Right lobe of liver (tissue), 6 donors: ENCODE data around the gene EGLN2. TPM values are rescaled to one million over a fixed set of nuclear protein-coding genes. Genes with fewer than 3 reads are reported as not detected.
A peak's percentile ranks its signal among the peaks of the same experiment; 100 is the strongest.

ENCODE experiments used
- ATAC-seq, 4 donors: fragments of 200-7000 bp; cut with Tn5 transposase; one replicate each; pipeline ENCODE4 v1.9.1; 2020; ENCODE audit warnings: mild to moderate bottlenecking in 4 of 4, moderate library complexity in 4 of 4
- DNase-seq, 3 donors: peaks; one replicate each; pipeline ENCODE4 v3.0.0-alpha.2; 2020
- H3K27ac ChIP-seq, 3 donors: fragments of 200-600 bp; one replicate each; pipeline ENCODE4 v1.8.0; 2022
- H3K27me3 ChIP-seq, 2 donors: fragments of 200-600 bp; one replicate each; pipeline ENCODE4 v1.8.0; 2022
- H3K36me3 ChIP-seq, 4 donors: fragments of 200-600 bp; sonication (generic) in 1 of 4; one replicate each; pipeline versions ENCODE4 v1.5.1 to v1.8.0; 2017 to 2022; ENCODE audit warnings: control low read depth in 1 of 4
- H3K4me1 ChIP-seq, 4 donors: fragments of 200-600 bp; sonication (generic) in 1 of 4; one replicate each; pipeline versions ENCODE4 v1.5.1 to v1.8.0; 2017 to 2022; ENCODE audit warnings: control low read depth in 1 of 4
- H3K4me3 ChIP-seq, 3 donors: fragments of 200-600 bp; one replicate each; pipeline ENCODE4 v1.8.0; 2022
- H3K9me3 ChIP-seq, 4 donors: fragments of 200-600 bp; sonication (generic) in 1 of 4; one replicate each; pipeline versions ENCODE4 v1.5.1 to v1.8.0; 2017 to 2022; ENCODE audit warnings: control low read depth in 1 of 4
- POLR2A ChIP-seq: fragments of 450-650 bp; IDR thresholded peaks from one replicate; pipeline ENCODE4 v1.6.1; 2017; ENCODE audit warnings: antibody characterized with exemption, mild to moderate bottlenecking
- WGBS: methylation state at CpG from one replicate; pipeline ENCODE4 v1.1.6; 2018; ENCODE audit warnings: low coverage, low lambda C conversion rate; ENCODE audit not compliant: insufficient coverage; ENCODE audit errors: missing lambda C conversion rate; 5-methylcytosine and 5-hydroxymethylcytosine counted together
- intact Hi-C, 2 donors: fragments of 100-400 bp; cut with DNase I; formaldehyde crosslinking; loops; one replicate each; pipeline versions ENCODE4 v1.11.2 to v1.14.1; 2022
- total RNA-seq, 6 experiments: library from RNA; depleted of rRNA in 2 of 6; stranded (reverse); fragments of >200 nt in 2 of 6; fragmentation: NEBNext Ultra II Directional in 3 of 6; extraction: Animal tissue kit (Norgen Biotek cat#: 25700) in 3 of 6; gene quantifications; one replicate each; pipeline versions ENCODE4 v1.1.0 to v1.2.4, GENCODE V29; 2016 to 2023
- TF ChIP-seq, protein P1 (sequence below), 4 donors: fragments of 200-600 bp in 3 of 4; fragments of 450-650 bp in 1 of 4; IDR thresholded peaks; one replicate each; pipeline versions ENCODE4 v1.5.1 to v1.8.0; 2016 to 2022; ENCODE audit warnings: antibody characterized with exemption in 4 of 4, mild to moderate bottlenecking in 2 of 4
- donor health status: DM: no; HTN: yes; CAD: no.
- donor health status: DM: no; HTN: no; CAD: no.
- donor health status: DM: no; HTN: no; CAD: no.
- donor health status: DM: no; HTN: yes; CAD: no.
- donor health status: DM: no; HTN: yes; CAD: no.

Gene EGLN2
- total RNA-seq, 6 experiments from 2014 or later, result 34.5 to 47.0 (median 37.4) TPM

GRCh38 chr19:40752257-40752781, 46.7 kb upstream of the EGLN2 start:
- Histone ChIP-seq H3K4me1 (peaks cover 0 to 47% (median 23%) of the 10 kb centered on the region in 4 donors), H3K9me3 (no peaks in the 10 kb centered on the region), H3K36me3 (peaks cover 0 to 14% (median 6%) of the 10 kb centered on the region in 4 donors), H3K4me3 (peak overlapping the region; percentile 59 to 73 (median 66)), H3K27me3 (no peaks in the 10 kb centered on the region), H3K27ac (peak overlapping the region; percentile 84 to 85 (median 85))
- ATAC-seq (no peak), DNase-seq (no peak)
- intact Hi-C loops, result no loop called here
- WGBS, result 50% methylated on average over 9 of the region's 12 CpGs
- TF ChIP-seq POLR2A, result no peak
- TF ChIP-seq, protein P1, sequence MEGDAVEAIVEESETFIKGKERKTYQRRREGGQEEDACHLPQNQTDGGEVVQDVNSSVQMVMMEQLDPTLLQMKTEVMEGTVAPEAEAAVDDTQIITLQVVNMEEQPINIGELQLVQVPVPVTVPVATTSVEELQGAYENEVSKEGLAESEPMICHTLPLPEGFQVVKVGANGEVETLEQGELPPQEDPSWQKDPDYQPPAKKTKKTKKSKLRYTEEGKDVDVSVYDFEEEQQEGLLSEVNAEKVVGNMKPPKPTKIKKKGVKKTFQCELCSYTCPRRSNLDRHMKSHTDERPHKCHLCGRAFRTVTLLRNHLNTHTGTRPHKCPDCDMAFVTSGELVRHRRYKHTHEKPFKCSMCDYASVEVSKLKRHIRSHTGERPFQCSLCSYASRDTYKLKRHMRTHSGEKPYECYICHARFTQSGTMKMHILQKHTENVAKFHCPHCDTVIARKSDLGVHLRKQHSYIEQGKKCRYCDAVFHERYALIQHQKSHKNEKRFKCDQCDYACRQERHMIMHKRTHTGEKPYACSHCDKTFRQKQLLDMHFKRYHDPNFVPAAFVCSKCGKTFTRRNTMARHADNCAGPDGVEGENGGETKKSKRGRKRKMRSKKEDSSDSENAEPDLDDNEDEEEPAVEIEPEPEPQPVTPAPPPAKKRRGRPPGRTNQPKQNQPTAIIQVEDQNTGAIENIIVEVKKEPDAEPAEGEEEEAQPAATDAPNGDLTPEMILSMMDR (IDR thresholded peaks at IDR 0.05), result no peak

- ATAC-seq (peak; percentile 18 to 44 (median 30)), DNase-seq (peak; percentile 53 to 79 (median 74))
- 26% methylated on average over 9 of the region's 9 CpGs for WGBS
- intact Hi-C loops, result no loop called here
- TF ChIP-seq, protein P1 (IDR thresholded peaks at IDR 0.05), result no peak
- TF ChIP-seq POLR2A, result peak; percentile 18
- no peaks in the 10 kb centered on the region for H3K9me3 ChIP-seq
- peaks cover 6 to 38% (median 21%) of the 10 kb centered on the region in 4 donors for H3K36me3 ChIP-seq
- peak overlapping the region; percentile 21 to 32 (median 26) for H3K4me3 ChIP-seq
- H3K27me3 ChIP-seq, result no peaks in the 10 kb centered on the region
- H3K4me1 ChIP-seq, result peaks cover 0 to 39% (median 17%) of the 10 kb centered on the region in 4 donors
- H3K27ac ChIP-seq, result peak overlapping the region; percentile 66 to 84 (median 68)
Observed at GRCh38 chr19:40754611-40755247, 44.3 kb upstream of the EGLN2 start.

DNA sequence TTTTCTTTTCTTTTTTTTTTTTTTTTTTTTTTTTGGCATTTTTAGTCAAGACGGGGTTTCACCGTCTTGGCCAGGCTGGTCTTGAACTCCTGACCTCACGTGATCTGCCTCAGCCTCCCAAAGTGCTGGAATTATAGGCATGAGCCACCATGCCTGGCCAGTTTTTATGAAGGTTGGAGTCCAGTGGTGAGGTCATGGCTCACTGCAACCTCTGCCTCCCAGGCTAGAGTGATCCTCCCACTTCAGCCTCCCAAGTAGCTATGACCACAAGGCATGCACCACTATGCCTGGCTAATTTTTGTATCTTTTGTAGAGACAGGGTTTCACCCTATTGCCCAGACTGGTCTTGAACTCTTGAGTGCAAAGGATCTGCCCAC, 43.8 kb upstream of the EGLN2 start:
- Histone ChIP-seq H3K4me1 (peaks cover 0 to 39% (median 17%) of the 10 kb centered on the region in 4 donors), H3K4me3 (peak overlapping the region in 2 of 3 donors; percentile 21 to 32), H3K27ac (peak overlapping the region; percentile 66 to 84 (median 68)), H3K9me3 (no peaks in the 10 kb centered on the region), H3K36me3 (peaks cover 6 to 43% (median 25%) of the 10 kb centered on the region in 4 donors), H3K27me3 (no peaks in the 10 kb centered on the region)
- no CpG with 5 or more reads among the region's 3 CpGs for WGBS
- intact Hi-C loops, result no loop called here
- DNase-seq (no peak), ATAC-seq (no peak)
- TF ChIP-seq, protein P1 (IDR thresholded peaks at IDR 0.05), result no peak
- no peak for TF ChIP-seq POLR2A

- Histone ChIP-seq H3K4me3 (no peak overlapping the region), H3K27ac (no peak overlapping the region), H3K27me3 (no peaks in the 10 kb centered on the region), H3K4me1 (peaks cover 0 to 39% (median 17%) of the 10 kb centered on the region in 4 donors), H3K9me3 (no peaks in the 10 kb centered on the region), H3K36me3 (peaks cover 6 to 49% (median 30%) of the 10 kb centered on the region in 4 donors)
- 94% methylated on average over 3 of the region's 8 CpGs for WGBS
- ATAC-seq (no peak), DNase-seq (no peak)
- intact Hi-C loops, result no loop called here
- TF ChIP-seq POLR2A, result no peak
- TF ChIP-seq, protein P1 (IDR thresholded peaks at IDR 0.05), result no peak
Observed at GRCh38 chr19:40755791-40756190, 43.2 kb upstream of the EGLN2 start.
